H1 (cell line): ENCODE data around the gene CDK5RAP2. TPM values are rescaled to one million over a fixed set of nuclear protein-coding genes. Genes with fewer than 3 reads are reported as not detected.

Source experiments
- CHD7 ChIP-seq: fragments of 300-600 bp; sonication (generic); IDR thresholded peaks from 2 replicates; pipeline ENCODE4 v1.7.1; 2012; ENCODE audit warnings: low read length, moderate library complexity, mild to moderate bottlenecking, inconsistent platforms; ENCODE audit not compliant: insufficient replicate concordance
- JUN ChIP-seq: IDR thresholded peaks from 2 replicates; pipeline ENCODE4 v1.6.1; 2011; ENCODE audit warnings: low read depth, mild to moderate bottlenecking, improper control_type of control experiment, low read length
- KDM5A ChIP-seq: fragments of 200-600 bp; IDR thresholded peaks from 2 replicates; pipeline ENCODE4 v1.7.1; 2012; ENCODE audit warnings: mild to moderate bottlenecking, low read length, inconsistent platforms, mixed read lengths
- PHF8 ChIP-seq: fragments of 200-600 bp; sonication (generic); conservative IDR thresholded peaks from 2 replicates; pipeline ENCODE4 v1.7.1; 2012; ENCODE audit warnings: low read depth, mild to moderate bottlenecking, inconsistent platforms, low read length, moderate library complexity
- POU5F1 ChIP-seq: IDR thresholded peaks from 2 replicates; pipeline ENCODE4 v1.6.1; 2011; ENCODE audit warnings: low read depth, mild to moderate bottlenecking, low read length, moderate library complexity
- SP2 ChIP-seq: IDR thresholded peaks from 2 replicates; pipeline ENCODE4 v1.6.1; 2012; ENCODE audit warnings: mild to moderate bottlenecking, low read length, inconsistent platforms
- SP4 ChIP-seq: IDR thresholded peaks from 2 replicates; pipeline ENCODE4 v1.6.1; 2012; ENCODE audit warnings: low read length, inconsistent platforms
- polyA plus RNA-seq, 7 experiments: library from polyadenylated mRNA; depleted of rRNA in 3 of 7; stranded (reverse) in 5 of 7; unstranded in 2 of 7; fragments of >200 nt in 5 of 7; fragments of 200-250 nt in 2 of 7; gene quantifications; 1 replicate in 5 of 7; 2 replicates in 1 of 7; 4 replicates in 1 of 7; pipeline versions ENCODE4 v1.2.1 to v1.2.3, GENCODE V29; 2011 to 2013; ENCODE audit warnings: missing spikeins in 2 of 7, mixed read lengths in 2 of 7
- total RNA-seq: library from RNA; stranded (reverse); fragmentation: NEBNext Ultra II Directional; extraction: Animal tissue kit (Norgen Biotek cat#: 25700); gene quantifications from 2 replicates; pipeline ENCODE4 v1.2.1, GENCODE V29; 2021

Gene CDK5RAP2
- total and polyA plus RNA-seq, 2 of the 8 experiments (the other 6 are each of a cell fraction or from before 2014, with no cell fraction given), result 19.8 to 49.4 TPM

- TF ChIP-seq CHD7 (no peak), SP2 (no peak), POU5F1 (no peak), PHF8 (no peak), SP4 (no peak), KDM5A (no peak), JUN (no peak)
These were observed 138.3 kb downstream of the CDK5RAP2 start (continued) for GRCh38 chr9:120441426-120442307.
